HG03108 (cell line): Measurements from ENCODE around the gene NHP2.
A peak's percentile ranks its signal among the peaks of the same experiment; 100 is the strongest.

Experiments used
- ATAC-seq: cut with Tn5 transposase; IDR thresholded peaks from one replicate; pipeline ENCODE4 v1.9.1; 2021; ENCODE audit warnings: moderate library complexity; ENCODE audit not compliant: unreplicated experiment

Gene NHP2

DNA sequence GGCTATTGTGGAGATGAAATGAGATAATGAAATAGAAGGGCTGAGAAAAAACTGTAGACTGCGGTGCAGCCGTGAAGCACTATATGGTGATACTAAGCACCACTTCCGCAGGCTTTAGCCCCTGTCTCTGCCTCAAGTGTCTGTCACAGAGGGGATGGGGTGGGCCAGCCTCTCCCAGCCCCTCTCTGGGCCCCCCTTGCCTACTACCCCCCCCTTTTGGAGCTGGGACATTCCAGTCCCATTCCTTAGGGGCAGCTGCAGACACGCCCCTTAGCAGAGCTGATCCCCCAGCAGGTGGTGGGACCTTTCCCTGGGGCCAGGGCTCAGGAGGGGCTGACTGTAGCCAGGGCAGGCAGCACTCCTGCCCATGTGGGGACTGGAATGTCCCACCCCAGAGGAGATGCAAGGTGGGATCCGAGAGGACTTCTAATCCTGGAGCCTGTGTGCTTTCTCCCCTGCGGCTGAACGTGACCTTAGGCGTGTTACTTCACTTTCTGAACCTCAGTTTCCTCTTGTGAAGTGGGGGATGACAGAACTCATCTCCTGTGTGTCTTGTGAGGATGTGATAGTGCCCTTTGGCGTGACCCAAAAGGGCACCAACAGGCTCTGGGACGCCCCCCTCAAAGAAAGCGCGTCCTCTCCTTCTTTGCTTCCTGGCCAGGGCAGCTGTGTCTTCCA, 38.4 kb downstream of the NHP2 start:
- no peak for ATAC-seq

DNA sequence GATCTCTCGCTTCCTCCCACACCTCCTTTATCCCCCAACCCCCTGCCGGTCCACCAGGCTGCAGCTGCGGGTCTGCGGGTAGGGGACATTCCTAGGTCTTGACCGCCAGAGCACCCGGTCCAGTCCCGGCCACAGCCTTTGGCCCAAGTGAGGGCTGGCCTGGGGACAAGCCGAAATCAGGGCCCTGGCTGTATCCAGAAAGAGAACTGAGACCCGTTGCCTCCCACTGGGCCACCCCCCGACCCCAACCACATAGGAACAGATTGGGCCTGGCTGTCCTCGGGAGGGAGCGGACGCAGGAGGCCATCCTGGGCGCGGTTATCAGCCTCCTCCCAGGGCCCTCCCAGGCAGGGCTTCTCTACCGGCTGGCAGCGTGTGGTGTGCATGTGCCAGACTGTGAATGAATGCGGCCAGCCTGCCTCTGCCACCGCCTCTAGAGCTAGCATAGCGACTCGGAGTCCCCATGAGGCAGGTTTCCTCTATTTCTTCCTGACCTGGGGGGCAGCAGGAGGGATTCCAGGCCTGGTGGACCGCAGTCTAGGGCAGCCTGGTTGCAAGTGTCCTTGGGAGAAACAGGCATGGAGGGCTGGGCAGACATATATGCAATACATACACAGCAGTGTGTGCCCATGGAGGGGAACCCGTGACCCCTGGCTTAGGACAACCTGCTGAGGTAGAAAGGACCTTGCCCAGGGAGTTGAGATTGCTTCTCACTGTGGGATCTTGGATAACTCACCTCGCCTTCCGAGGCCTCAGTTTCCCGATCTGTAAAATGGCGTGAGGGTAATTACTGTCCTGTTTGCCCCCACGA, 39.2 kb downstream of the NHP2 start:
- no peak for ATAC-seq

DNA sequence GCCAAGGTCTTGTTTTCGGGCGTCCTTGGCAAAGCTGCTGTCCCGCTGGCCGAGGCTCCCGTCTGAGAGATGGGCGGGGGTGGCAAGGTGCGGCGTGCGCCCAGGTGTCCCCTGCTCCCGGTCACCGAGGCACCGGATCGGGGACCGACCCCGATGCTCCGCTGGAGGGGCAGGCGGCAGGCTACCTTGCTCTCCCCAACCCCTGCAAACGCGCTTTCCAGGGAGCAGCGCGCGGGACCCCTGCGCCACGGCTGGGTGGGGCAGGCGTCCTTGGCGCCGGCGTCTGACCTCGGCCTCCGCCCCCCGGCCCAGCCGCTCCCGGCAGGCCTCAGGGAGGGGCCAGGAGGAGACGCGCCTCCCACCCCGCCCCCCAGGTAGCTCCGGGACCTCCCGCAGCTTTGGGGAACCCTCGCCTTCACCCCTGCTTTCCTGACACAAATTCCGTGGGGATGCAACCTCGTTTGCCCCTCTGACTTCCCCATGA, 39.8 kb downstream of the NHP2 start:
- no peak for ATAC-seq

DNA sequence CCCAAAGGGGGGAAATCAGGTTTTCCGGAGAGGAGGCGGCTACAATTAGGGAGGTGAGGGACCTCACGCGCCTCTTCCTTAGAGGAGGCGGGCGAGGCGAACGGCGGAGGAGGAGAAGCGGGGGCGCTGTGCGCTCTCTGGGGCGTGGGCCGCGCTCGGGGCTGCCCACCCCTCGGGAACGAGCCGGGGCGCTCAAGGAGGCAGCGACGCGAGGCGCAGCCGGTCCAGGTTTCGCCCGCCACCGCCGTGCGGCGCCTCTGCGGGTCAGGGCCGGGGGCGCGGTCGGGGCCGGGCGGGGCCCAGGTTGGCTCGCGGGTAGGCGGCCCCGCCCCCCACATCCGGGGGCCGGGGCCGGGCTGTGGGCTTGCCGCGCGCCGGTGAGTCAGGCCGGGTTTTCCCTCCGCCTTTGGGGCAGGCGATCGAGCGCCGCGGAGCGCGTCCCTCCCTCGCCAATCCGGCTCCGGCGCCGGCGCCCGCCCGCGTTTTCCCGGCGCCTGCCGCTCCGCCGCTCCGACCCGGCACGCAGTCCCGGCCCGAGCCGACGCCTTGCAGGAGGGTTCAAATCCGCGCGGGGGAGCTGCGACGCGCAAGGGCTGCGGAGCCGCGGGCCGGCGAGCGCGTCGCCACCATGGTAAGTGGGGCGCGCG, 40.4 kb downstream of the NHP2 start, which contains the start of gene N4BP3:
Gene N4BP3 (plus strand): TSS at position 392 of the 647 bp plus-strand sequence. CDS start 6,052 bp downstream, outside the sequence.
- peak; percentile 44 for ATAC-seq

DNA sequence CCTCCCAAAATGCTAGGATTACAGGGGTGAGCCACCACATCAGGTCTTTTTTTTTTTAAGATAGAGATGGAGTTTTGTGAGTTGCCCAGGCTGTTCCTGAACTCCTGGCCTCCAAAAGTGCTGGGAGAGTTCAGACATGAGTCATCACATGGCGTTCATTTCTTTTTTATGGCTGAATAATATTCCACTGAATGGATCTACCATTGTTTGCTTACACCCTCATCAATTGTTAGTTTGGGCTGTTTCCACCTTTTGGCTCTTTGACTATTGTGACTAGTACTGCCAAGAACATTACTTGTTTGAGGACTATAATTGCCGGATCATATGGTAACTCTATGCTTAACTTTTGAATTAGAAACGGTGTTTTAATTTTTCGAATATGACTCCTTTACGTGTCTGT, 41.1 kb downstream of the NHP2 start:
- ATAC-seq, result no peak

DNA sequence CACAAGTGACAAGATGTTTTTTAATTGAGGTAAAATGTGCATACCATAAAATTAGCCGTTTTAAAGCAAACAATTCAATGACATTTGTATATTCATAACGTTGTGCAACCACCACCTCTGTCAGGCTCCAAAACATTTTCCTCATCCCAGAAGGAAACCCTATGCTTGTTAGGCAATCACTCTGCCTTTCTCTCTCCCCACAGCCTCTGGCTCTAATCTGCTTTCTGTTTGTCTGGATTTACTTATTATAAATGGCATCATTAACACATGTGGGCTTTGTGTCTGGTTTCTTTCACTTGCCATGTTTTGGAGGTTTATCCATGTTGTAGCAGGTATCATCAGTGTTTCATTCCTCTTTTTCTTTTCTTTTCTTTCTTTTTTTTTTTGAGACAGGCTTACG, 41.8 kb downstream of the NHP2 start:
- no peak for ATAC-seq

DNA sequence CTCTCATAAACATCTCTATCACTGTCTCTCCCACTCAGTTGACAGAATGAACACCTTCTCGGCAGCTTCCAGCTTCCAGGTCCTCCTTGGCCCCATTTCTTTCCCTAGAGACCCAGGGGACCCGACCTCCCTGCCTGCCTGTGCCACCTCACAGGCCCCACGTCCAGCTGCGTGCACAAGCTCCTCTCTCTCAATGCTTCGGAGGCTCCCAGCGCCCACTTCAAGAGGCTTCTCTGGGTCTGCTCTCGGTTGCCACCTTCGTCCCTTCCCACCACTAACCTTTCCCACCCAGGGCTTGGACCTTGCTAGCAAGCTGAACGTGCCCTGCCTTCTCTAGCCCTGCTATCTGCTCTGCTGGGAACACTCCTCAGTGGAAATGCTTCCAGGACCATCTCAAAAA, 43.2 kb downstream of the NHP2 start:
- ATAC-seq, result no peak

DNA sequence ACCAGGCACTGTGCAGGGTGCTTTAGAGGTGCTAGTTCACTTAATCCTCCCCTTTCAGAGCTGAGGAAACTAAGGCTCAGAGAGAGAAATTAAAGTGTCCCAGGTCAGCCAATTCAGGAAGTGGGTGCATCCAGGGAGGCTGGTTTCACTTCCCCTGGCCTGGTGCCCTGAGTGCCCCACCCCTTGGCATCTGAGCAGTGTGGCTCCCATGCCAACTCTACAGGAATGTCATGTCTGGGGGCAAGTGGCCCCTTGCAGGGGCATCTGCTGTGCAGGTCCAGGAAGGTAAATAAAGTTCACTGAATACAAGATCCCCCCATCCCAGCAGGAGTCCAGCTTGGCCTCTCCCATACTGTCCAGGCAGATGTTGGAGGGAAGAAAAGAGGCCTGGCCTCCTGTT, 44.7 kb downstream of the NHP2 start:
- ATAC-seq, result no peak

DNA sequence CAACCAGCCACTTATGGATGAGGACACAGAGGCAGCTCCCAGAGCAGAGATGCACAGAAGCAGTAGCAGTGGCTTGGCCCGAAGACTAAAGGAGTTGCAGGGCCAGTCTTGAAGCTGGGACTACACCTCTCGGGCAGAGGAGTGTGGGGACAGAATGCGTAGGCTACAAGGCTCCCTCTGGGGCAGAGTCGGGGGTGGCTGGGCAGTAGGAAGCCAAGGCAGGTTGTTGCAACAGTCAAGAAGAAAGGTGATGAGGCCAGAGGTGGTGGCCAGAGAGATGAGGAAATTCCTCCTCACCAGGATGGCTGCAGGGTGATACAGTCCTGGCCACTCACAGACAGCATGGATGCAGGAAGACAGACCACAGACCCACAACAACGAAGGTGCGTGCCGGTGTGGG, 45.2 kb downstream of the NHP2 start:
- ATAC-seq, result no peak

DNA sequence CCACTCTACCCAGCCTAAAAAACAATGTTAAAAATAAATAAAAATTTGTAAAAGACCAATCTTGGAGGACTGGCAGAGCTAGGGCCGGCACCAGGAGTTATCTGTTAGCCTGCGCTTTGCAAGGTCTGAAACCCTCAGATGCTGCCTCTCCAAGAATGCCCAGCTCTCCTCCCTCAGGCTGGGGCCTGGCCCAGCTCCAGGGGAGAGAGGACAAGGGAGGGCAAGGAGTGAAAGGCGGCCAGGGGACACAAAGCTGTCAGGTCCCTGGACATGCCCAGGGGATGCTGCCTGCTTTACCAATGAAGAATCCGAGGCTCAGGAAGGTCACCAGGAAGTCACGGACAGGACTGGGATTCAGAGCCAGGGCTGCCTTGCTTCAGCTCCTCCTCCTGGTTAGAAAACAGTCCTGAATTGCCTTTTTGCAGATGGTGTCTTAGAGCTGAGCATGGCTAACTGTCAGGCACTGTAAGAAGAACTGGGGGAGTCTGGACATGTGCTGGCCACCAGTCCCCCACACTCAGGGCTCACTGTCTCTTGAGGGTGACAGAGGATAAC, 45.9 kb downstream of the NHP2 start:
- ATAC-seq, result no peak

DNA sequence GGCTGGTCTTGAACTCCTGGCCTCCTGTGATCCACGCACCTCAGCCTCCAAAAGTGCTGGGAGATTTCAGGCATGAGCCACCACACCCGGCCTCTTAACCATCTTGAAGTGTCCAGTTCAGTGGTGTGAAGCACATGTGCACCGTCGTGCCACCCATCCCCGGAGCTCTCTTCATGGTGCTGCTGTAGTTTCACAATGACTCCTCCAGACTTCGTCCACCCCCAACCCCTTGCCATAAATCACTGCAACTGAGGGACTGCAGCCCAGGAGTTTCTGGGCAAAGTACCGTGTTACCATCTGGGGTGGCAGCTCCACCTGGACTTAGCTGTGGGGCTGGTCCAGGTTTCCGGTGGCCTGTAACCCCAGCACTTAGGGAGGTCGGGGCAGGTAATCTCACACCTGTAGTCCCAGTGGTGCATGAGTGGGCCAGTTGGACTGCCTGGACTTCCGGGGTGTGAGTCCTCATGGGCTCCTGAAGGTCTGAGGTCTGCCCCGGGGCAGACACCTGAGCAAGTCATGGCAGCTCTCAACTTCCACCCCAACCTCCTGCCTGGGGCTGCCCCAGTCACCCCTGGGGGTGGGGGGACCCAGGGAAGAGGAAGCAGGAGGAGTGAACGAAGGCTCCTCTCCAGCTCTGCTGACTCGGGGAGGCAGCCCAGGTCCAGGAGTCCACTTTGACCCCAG, 47.0 kb downstream of the NHP2 start:
- peak; percentile 43 for ATAC-seq

DNA sequence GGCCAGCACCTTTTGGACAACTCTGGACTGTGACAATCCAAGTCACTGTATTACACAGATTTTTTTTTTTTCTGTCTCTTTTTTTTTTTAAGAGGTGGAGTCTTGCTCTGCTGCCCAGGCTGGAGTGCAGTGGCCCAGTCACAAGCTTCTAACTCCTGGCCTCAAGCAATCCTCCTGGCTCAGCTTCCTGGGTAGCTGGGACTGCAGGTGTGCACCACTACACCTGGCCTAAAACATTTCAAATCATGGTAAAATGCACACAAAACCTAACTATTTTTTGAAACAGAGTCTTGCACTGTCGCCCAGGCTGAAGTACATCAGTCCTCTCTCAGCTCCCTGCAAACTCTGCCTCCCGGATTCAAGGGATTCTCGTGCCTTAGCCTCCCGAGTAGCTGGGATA, 47.6 kb downstream of the NHP2 start:
- no peak for ATAC-seq

DNA sequence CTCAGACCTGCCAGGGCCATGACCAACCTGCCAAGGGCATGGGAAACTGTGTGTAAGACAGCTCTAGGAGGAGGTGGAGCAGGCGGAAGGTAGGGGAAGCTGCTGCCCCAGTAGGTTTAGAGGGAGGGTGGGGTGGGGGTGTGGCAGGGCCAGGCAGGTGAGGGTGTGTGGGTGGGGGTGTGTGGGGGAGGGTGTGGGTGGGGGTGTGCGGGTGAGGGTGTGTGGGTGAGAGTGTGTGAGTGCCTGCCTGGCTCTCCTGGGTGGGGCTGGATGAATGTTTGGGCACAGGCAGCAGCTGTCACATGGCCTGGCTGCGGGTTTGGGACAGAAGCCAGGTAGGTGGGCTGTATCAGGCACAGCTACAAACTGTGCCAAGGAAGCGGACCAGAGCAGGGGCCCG, 49.2 kb downstream of the NHP2 start:
- no peak for ATAC-seq

DNA sequence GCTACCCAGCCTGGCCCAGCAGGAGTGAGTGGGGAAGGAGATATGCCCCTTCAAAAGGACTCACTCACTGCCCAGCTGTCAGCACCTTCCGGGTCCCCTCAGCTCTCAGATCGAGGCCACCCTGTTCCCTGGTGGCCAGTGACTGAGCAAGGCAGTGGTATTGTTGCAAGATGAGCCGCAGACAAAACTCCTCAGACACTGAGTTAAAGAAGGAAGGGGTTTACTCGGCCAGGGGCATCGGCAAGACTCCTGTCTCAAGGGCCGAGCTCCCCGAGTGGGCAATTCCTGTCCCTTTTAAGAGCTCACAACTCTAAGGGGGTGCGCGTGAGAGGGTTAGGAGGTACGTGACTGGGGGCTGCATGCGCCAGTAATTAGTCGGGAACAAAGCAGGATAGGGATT, 50.1 kb downstream of the NHP2 start:
- no peak for ATAC-seq
